Mesenchymal stem cell (in vitro differentiated cells and primary cell): ENCODE measurements around the gene NR1I3.

Source experiments
- DNase-seq: peaks from one replicate; pipeline ENCODE4 v3.0.0-alpha.2; 2013
- H2AFZ ChIP-seq: one replicate; pipeline ENCODE4 v1.6.1; 2013; ENCODE audit warnings: low read depth, mild to moderate bottlenecking, control low read depth, inconsistent platforms, low read length, moderate library complexity
- H2AK5ac ChIP-seq: 2 replicates; pipeline ENCODE4 v1.6.1; 2013; ENCODE audit warnings: low read length, moderate library complexity, mild to moderate bottlenecking, inconsistent platforms; ENCODE audit not compliant: severe bottlenecking
- H2BK120ac ChIP-seq: one replicate; pipeline ENCODE4 v1.6.1; 2013; ENCODE audit warnings: low read depth, mild to moderate bottlenecking, inconsistent platforms, low read length, moderate library complexity
- H2BK12ac ChIP-seq, 2 experiments: one replicate each; pipeline ENCODE4 v1.6.1; 2013; ENCODE audit warnings: inconsistent platforms in 2 of 2, low read length in 2 of 2, mild to moderate bottlenecking in 2 of 2, moderate library complexity in 2 of 2, control low read depth in 1 of 2
- H2BK15ac ChIP-seq: one replicate; pipeline ENCODE4 v1.6.1; 2013; ENCODE audit warnings: mild to moderate bottlenecking, low read depth, inconsistent platforms; ENCODE audit not compliant: poor library complexity, severe bottlenecking
- H2BK5ac ChIP-seq: 2 replicates; pipeline ENCODE4 v1.6.1; 2013; ENCODE audit warnings: low read depth, mild to moderate bottlenecking, low read length, control low read depth, inconsistent platforms; ENCODE audit not compliant: poor library complexity, severe bottlenecking
- H3K14ac ChIP-seq, 2 experiments: one replicate each; pipeline ENCODE4 v1.6.1; 2013; ENCODE audit warnings: inconsistent platforms in 2 of 2, low read length in 2 of 2, control low read depth in 1 of 2, mild to moderate bottlenecking in 1 of 2, moderate library complexity in 1 of 2
- H3K18ac ChIP-seq, 2 experiments: one replicate each; pipeline ENCODE4 v1.6.1; 2013; ENCODE audit warnings: inconsistent platforms in 2 of 2, low read length in 2 of 2, control low read depth in 1 of 2, low read depth in 1 of 2, mild to moderate bottlenecking in 1 of 2
- H3K23ac ChIP-seq, 2 experiments: one replicate each; pipeline ENCODE4 v1.6.1; 2013; ENCODE audit warnings: inconsistent platforms in 2 of 2, low read length in 2 of 2, mild to moderate bottlenecking in 2 of 2, moderate library complexity in 2 of 2, control low read depth in 1 of 2
- H3K27ac ChIP-seq: 2 replicates; pipeline ENCODE4 v1.5.1; 2013; ENCODE audit warnings: mild to moderate bottlenecking, moderate library complexity, low read length, control low read depth, inconsistent platforms; ENCODE audit not compliant: poor library complexity, severe bottlenecking
- H3K27me3 ChIP-seq, 2 experiments: 2 replicates each; pipeline versions ENCODE4 v1.6.1 to v1.7.0; 2013; ENCODE audit warnings: low read length in 2 of 2, mild to moderate bottlenecking in 2 of 2, moderate library complexity in 2 of 2, control low read depth in 1 of 2, inconsistent platforms in 1 of 2; ENCODE audit not compliant: control insufficient read depth in 1 of 2, insufficient read depth in 1 of 2
- H3K36me3 ChIP-seq, 2 experiments: 2 replicates each; pipeline versions ENCODE4 v1.6.1 to v1.7.0; 2013; ENCODE audit warnings: low read length in 2 of 2, control low read depth in 1 of 2, inconsistent platforms in 1 of 2, low read depth in 1 of 2, mild to moderate bottlenecking in 1 of 2; ENCODE audit not compliant: insufficient read depth in 2 of 2, control insufficient read depth in 1 of 2
- H3K4ac ChIP-seq, 2 experiments: one replicate each; pipeline ENCODE4 v1.6.1; 2013; ENCODE audit warnings: inconsistent platforms in 2 of 2, low read length in 2 of 2, mild to moderate bottlenecking in 2 of 2, moderate library complexity in 2 of 2, control low read depth in 1 of 2, low read depth in 1 of 2
- H3K4me1 ChIP-seq: 2 replicates; pipeline ENCODE4 v1.6.1; 2013; ENCODE audit warnings: low read depth, low read length, control low read depth; ENCODE audit not compliant: control insufficient read depth, insufficient read depth
- H3K4me2 ChIP-seq: 2 replicates; pipeline ENCODE4 v1.6.1; 2013; ENCODE audit warnings: low read length, mild to moderate bottlenecking, inconsistent platforms; ENCODE audit not compliant: poor library complexity, severe bottlenecking
- H3K4me3 ChIP-seq, 2 experiments: 2 replicates each; pipeline versions ENCODE4 v1.5.1 to v1.7.0; 2013; ENCODE audit warnings: low read length in 2 of 2, mild to moderate bottlenecking in 2 of 2, control low read depth in 1 of 2, low read depth in 1 of 2; ENCODE audit not compliant: insufficient read depth in 1 of 2
- H3K79me1 ChIP-seq: replicated peaks from 2 replicates; pipeline ENCODE4 v1.6.1; 2013; ENCODE audit warnings: mild to moderate bottlenecking, control low read depth, low read length, inconsistent platforms; ENCODE audit not compliant: poor library complexity, severe bottlenecking
- H3K9ac ChIP-seq: 2 replicates; pipeline ENCODE4 v1.7.0; 2013; ENCODE audit warnings: mild to moderate bottlenecking, low read length, moderate library complexity
- H3K9me3 ChIP-seq: 2 replicates; pipeline ENCODE4 v1.7.0; 2013; ENCODE audit warnings: mild to moderate bottlenecking, low read length; ENCODE audit not compliant: control insufficient read depth
- H4K8ac ChIP-seq: one replicate; pipeline ENCODE4 v1.6.1; 2013; ENCODE audit warnings: inconsistent platforms, mild to moderate bottlenecking, low read length, moderate library complexity
- H4K91ac ChIP-seq: one replicate; pipeline ENCODE4 v1.6.1; 2013; ENCODE audit warnings: mild to moderate bottlenecking, low read length, inconsistent platforms
- whole genome bisulfite sequencing: methylation state at CpG from one replicate; pipeline ENCODE4 v1.1.7; 2013; ENCODE audit warnings: mixed read lengths; 5-methylcytosine and 5-hydroxymethylcytosine counted together

Gene NR1I3

DNA sequence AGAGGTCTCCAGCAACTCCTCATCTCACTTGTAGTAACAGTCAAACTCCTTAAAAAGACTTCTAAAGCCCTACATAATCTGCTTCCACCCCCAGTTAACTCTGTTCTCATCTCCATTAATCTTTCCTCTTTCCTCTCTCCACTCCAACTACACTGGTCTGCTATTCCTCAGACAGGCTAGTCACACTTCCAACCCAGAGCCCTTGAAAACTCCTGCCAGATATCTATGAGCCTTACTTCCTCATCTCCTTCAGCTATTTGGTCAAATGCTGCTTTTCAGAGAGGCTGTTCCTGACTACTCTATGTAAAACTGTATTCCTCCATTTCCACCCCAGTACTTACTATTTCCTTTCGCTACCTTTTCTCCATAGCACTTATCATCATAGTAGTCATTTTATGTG, 45.0 kb upstream of the NR1I3 start:
- Histone ChIP-seq H2AFZ (no peak overlapping the region), H2BK5ac (no peak overlapping the region), H3K23ac (no peak overlapping the region), H3K4me3 (no peak overlapping the region), H3K4ac (no peak overlapping the region), H3K27me3 (peaks cover 29 to 44% of the 10 kb centered on the region in 2 experiments), H4K8ac (no peak overlapping the region), H3K4me1 (peaks cover 2% of the 10 kb centered on the region), H4K91ac (no peak overlapping the region), H3K79me1 (no peaks in the 10 kb centered on the region), H3K27ac (no peak overlapping the region), H3K9me3 (no peaks in the 10 kb centered on the region), H3K18ac (no peak overlapping the region), H2BK12ac (no peak overlapping the region), H3K36me3 (no peaks in the 10 kb centered on the region), H2BK120ac (no peak overlapping the region), H2AK5ac (no peak overlapping the region), H3K14ac (no peak overlapping the region), H3K4me2 (no peak overlapping the region), H3K9ac (no peak overlapping the region), H2BK15ac (no peak overlapping the region)
- no peak for DNase-seq
- WGBS = 100% methylated on average over 1 of the region's 1 CpG

DNA sequence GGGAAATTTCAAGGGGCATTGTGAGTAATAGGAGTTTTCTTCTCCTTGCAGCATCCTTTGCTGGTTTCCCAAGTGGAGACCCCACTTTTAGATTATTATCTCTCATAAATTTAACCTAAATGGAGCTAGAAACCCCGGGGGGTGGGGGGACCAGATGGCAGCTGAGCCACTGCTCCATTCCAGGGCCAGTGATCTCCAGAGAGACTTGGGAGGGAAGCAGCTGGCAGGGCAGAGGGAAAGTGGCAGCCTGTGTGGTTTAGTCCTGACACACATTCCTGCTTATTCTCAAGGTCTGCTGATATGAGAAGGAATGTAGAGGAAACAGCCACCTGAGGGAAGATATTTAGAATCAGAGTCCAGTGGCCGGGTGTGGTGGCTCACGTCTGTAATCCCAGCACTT, 36.9 kb upstream of the NR1I3 start:
- DNase-seq = no peak
- 95% methylated on average over 1 of the region's 3 CpGs for WGBS

DNA sequence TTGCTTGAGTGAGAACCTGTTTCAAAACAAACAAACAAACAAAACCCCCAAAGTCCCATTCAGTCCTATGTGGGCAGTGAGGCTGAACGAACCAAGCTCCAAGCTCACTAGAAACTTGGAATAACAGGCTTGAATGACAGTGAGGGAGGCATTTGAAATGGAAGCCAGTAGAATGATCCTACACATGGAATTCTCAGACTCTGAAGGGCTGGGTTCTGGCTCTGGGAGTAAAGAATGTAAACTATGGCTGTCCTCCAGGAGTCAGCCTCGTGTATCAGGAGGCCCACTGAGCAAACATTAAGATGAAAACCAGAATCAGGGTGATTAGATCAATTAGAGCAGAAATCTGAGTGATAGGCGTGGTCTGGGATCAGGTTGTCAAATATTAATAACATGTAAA, 35.4 kb upstream of the NR1I3 start:
- Histone ChIP-seq H3K18ac (no peak overlapping the region), H3K27me3 (peaks cover 17 to 43% of the 10 kb centered on the region in 2 experiments), H3K4me2 (no peak overlapping the region), H2AK5ac (no peak overlapping the region), H4K8ac (no peak overlapping the region), H3K4me3 (no peak overlapping the region), H3K79me1 (no peaks in the 10 kb centered on the region), H2AFZ (no peak overlapping the region), H3K36me3 (no peaks in the 10 kb centered on the region), H2BK120ac (no peak overlapping the region), H3K4ac (no peak overlapping the region), H3K9me3 (no peaks in the 10 kb centered on the region), H3K14ac (no peak overlapping the region), H2BK12ac (no peak overlapping the region), H4K91ac (no peak overlapping the region), H3K9ac (no peak overlapping the region), H2BK5ac (no peak overlapping the region), H3K23ac (no peak overlapping the region), H2BK15ac (no peak overlapping the region), H3K27ac (no peak overlapping the region), H3K4me1 (no peaks in the 10 kb centered on the region)
- DNase-seq = no peak
- WGBS = 55% methylated on average over 2 of the region's 3 CpGs

More for the DNA sequence above, 36.9 kb upstream of the NR1I3 start:
- no peak overlapping the region for H4K8ac ChIP-seq
- no peak overlapping the region for H2BK15ac ChIP-seq
- H2BK12ac ChIP-seq = no peak overlapping the region
- H3K4me1 ChIP-seq = no peaks in the 10 kb centered on the region
- no peak overlapping the region for H3K9ac ChIP-seq
- no peak overlapping the region for H3K27ac ChIP-seq
- H3K4ac ChIP-seq = no peak overlapping the region
- peaks cover 22 to 43% of the 10 kb centered on the region in 2 experiments for H3K27me3 ChIP-seq
- no peak overlapping the region for H3K4me2 ChIP-seq
- H3K23ac ChIP-seq = no peak overlapping the region
- H3K9me3 ChIP-seq = no peaks in the 10 kb centered on the region
- H3K18ac ChIP-seq = no peak overlapping the region
- no peak overlapping the region for H4K91ac ChIP-seq
- no peak overlapping the region for H2BK120ac ChIP-seq
- no peak overlapping the region for H2AK5ac ChIP-seq
- H2BK5ac ChIP-seq = no peak overlapping the region
- H2AFZ ChIP-seq = no peak overlapping the region
- H3K36me3 ChIP-seq = no peaks in the 10 kb centered on the region
- no peak overlapping the region for H3K4me3 ChIP-seq
- no peak overlapping the region for H3K14ac ChIP-seq
- no peaks in the 10 kb centered on the region for H3K79me1 ChIP-seq

DNA sequence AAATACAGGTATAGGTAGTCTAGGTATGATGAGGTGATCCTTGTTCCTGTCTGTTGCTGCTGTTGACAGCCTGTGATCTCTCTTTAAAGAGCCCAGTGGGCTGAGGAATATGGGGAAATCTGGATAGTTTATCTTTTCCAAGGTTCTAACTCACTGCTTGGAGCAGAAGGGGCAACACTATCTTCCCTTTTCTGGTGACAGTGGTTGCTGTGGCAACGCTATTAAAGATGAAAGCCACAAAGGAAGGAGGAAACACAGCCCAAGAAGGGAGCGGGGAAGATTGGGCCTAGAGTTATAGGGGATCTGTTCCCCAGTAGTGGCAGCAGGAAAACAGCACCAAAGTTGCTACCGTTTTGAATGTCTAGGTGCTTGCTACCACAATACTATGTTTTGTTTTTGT, 29.3 kb upstream of the NR1I3 start:
- Histone ChIP-seq H2BK120ac (no peak overlapping the region), H3K9me3 (no peaks in the 10 kb centered on the region), H3K27me3 (peaks cover 3 to 30% of the 10 kb centered on the region in 2 experiments), H3K4me1 (peaks cover 5% of the 10 kb centered on the region), H3K4ac (no peak overlapping the region), H3K4me3 (no peak overlapping the region), H2AFZ (no peak overlapping the region), H3K27ac (no peak overlapping the region), H3K9ac (no peak overlapping the region), H4K8ac (no peak overlapping the region), H3K14ac (no peak overlapping the region), H3K18ac (no peak overlapping the region), H3K4me2 (no peak overlapping the region), H2BK12ac (no peak overlapping the region), H4K91ac (no peak overlapping the region), H3K36me3 (no peaks in the 10 kb centered on the region), H3K79me1 (no peaks in the 10 kb centered on the region), H3K23ac (no peak overlapping the region), H2AK5ac (no peak overlapping the region), H2BK15ac (no peak overlapping the region), H2BK5ac (no peak overlapping the region)
- WGBS = 94% methylated on average over 3 of the region's 3 CpGs
- no peak for DNase-seq
